Mesenchymal stem cell (in vitro differentiated cells and primary cell): ENCODE results near the gene SIPA1L3.

Source experiments
- DNase-seq: peaks from one replicate; pipeline ENCODE4 v3.0.0-alpha.2; 2013
- H2AFZ ChIP-seq: one replicate; pipeline ENCODE4 v1.6.1; 2013; ENCODE audit warnings: low read depth, mild to moderate bottlenecking, control low read depth, inconsistent platforms, low read length, moderate library complexity
- H2AK5ac ChIP-seq: 2 replicates; pipeline ENCODE4 v1.6.1; 2013; ENCODE audit warnings: low read length, moderate library complexity, mild to moderate bottlenecking, inconsistent platforms; ENCODE audit not compliant: severe bottlenecking
- H2BK120ac ChIP-seq: one replicate; pipeline ENCODE4 v1.6.1; 2013; ENCODE audit warnings: low read depth, mild to moderate bottlenecking, inconsistent platforms, low read length, moderate library complexity
- H2BK12ac ChIP-seq, 2 experiments: one replicate each; pipeline ENCODE4 v1.6.1; 2013; ENCODE audit warnings: inconsistent platforms in 2 of 2, low read length in 2 of 2, mild to moderate bottlenecking in 2 of 2, moderate library complexity in 2 of 2, control low read depth in 1 of 2
- H2BK15ac ChIP-seq: one replicate; pipeline ENCODE4 v1.6.1; 2013; ENCODE audit warnings: mild to moderate bottlenecking, low read depth, inconsistent platforms; ENCODE audit not compliant: poor library complexity, severe bottlenecking
- H2BK5ac ChIP-seq: 2 replicates; pipeline ENCODE4 v1.6.1; 2013; ENCODE audit warnings: low read depth, mild to moderate bottlenecking, low read length, control low read depth, inconsistent platforms; ENCODE audit not compliant: poor library complexity, severe bottlenecking
- H3K14ac ChIP-seq, 2 experiments: one replicate each; pipeline ENCODE4 v1.6.1; 2013; ENCODE audit warnings: inconsistent platforms in 2 of 2, low read length in 2 of 2, control low read depth in 1 of 2, mild to moderate bottlenecking in 1 of 2, moderate library complexity in 1 of 2
- H3K18ac ChIP-seq, 2 experiments: one replicate each; pipeline ENCODE4 v1.6.1; 2013; ENCODE audit warnings: inconsistent platforms in 2 of 2, low read length in 2 of 2, control low read depth in 1 of 2, low read depth in 1 of 2, mild to moderate bottlenecking in 1 of 2
- H3K23ac ChIP-seq, 2 experiments: one replicate each; pipeline ENCODE4 v1.6.1; 2013; ENCODE audit warnings: inconsistent platforms in 2 of 2, low read length in 2 of 2, mild to moderate bottlenecking in 2 of 2, moderate library complexity in 2 of 2, control low read depth in 1 of 2
- H3K27ac ChIP-seq: 2 replicates; pipeline ENCODE4 v1.5.1; 2013; ENCODE audit warnings: mild to moderate bottlenecking, moderate library complexity, low read length, control low read depth, inconsistent platforms; ENCODE audit not compliant: poor library complexity, severe bottlenecking
- H3K27me3 ChIP-seq, 2 experiments: 2 replicates each; pipeline versions ENCODE4 v1.6.1 to v1.7.0; 2013; ENCODE audit warnings: low read length in 2 of 2, mild to moderate bottlenecking in 2 of 2, moderate library complexity in 2 of 2, control low read depth in 1 of 2, inconsistent platforms in 1 of 2; ENCODE audit not compliant: control insufficient read depth in 1 of 2, insufficient read depth in 1 of 2
- H3K36me3 ChIP-seq, 2 experiments: 2 replicates each; pipeline versions ENCODE4 v1.6.1 to v1.7.0; 2013; ENCODE audit warnings: low read length in 2 of 2, control low read depth in 1 of 2, inconsistent platforms in 1 of 2, low read depth in 1 of 2, mild to moderate bottlenecking in 1 of 2; ENCODE audit not compliant: insufficient read depth in 2 of 2, control insufficient read depth in 1 of 2
- H3K4ac ChIP-seq, 2 experiments: one replicate each; pipeline ENCODE4 v1.6.1; 2013; ENCODE audit warnings: inconsistent platforms in 2 of 2, low read length in 2 of 2, mild to moderate bottlenecking in 2 of 2, moderate library complexity in 2 of 2, control low read depth in 1 of 2, low read depth in 1 of 2
- H3K4me1 ChIP-seq: 2 replicates; pipeline ENCODE4 v1.6.1; 2013; ENCODE audit warnings: low read depth, low read length, control low read depth; ENCODE audit not compliant: control insufficient read depth, insufficient read depth
- H3K4me2 ChIP-seq: 2 replicates; pipeline ENCODE4 v1.6.1; 2013; ENCODE audit warnings: low read length, mild to moderate bottlenecking, inconsistent platforms; ENCODE audit not compliant: poor library complexity, severe bottlenecking
- H3K4me3 ChIP-seq, 2 experiments: 2 replicates each; pipeline versions ENCODE4 v1.5.1 to v1.7.0; 2013; ENCODE audit warnings: low read length in 2 of 2, mild to moderate bottlenecking in 2 of 2, control low read depth in 1 of 2, low read depth in 1 of 2; ENCODE audit not compliant: insufficient read depth in 1 of 2
- H3K79me1 ChIP-seq: replicated peaks from 2 replicates; pipeline ENCODE4 v1.6.1; 2013; ENCODE audit warnings: mild to moderate bottlenecking, control low read depth, low read length, inconsistent platforms; ENCODE audit not compliant: poor library complexity, severe bottlenecking
- H3K9ac ChIP-seq: 2 replicates; pipeline ENCODE4 v1.7.0; 2013; ENCODE audit warnings: mild to moderate bottlenecking, low read length, moderate library complexity
- H3K9me3 ChIP-seq: 2 replicates; pipeline ENCODE4 v1.7.0; 2013; ENCODE audit warnings: mild to moderate bottlenecking, low read length; ENCODE audit not compliant: control insufficient read depth
- H4K8ac ChIP-seq: one replicate; pipeline ENCODE4 v1.6.1; 2013; ENCODE audit warnings: inconsistent platforms, mild to moderate bottlenecking, low read length, moderate library complexity
- H4K91ac ChIP-seq: one replicate; pipeline ENCODE4 v1.6.1; 2013; ENCODE audit warnings: mild to moderate bottlenecking, low read length, inconsistent platforms
- WGBS: methylation state at CpG from one replicate; pipeline ENCODE4 v1.1.7; 2013; ENCODE audit warnings: mixed read lengths; 5-methylcytosine and 5-hydroxymethylcytosine counted together

SIPA1L3 gene

DNA sequence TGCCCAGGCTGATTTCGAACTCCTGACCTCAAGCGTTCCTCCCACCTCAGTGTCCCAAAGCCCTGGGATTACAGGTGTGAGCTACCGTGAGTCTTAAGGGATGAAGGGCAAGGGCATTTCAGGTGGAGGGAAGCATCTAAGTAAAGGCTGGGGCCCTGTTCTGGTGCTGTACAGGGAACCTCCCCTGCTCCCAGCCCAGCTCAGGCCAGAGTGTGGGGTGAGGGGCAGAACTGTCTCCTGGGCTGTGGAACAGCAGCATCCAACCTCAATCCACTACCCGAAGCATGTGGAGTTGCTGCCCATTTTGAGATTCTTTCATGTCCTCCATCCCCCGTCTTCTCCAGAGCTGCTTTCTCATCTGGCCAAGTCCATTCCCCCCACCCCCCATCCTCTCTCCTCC is 105.3 kb downstream of the SIPA1L3 start:
- Histone ChIP-seq H2AK5ac (peak overlapping the region; percentile 54), H3K14ac (no peak overlapping the region), H3K27me3 (no peaks in the 10 kb centered on the region), H3K4ac (no peak overlapping the region), H3K27ac (no peak overlapping the region), H3K9me3 (no peaks in the 10 kb centered on the region), H2BK12ac (no peak overlapping the region), H3K4me2 (no peak overlapping the region), H4K8ac (no peak overlapping the region), H3K36me3 (peaks cover 16 to 31% of the 10 kb centered on the region in 2 experiments), H3K23ac (no peak overlapping the region), H2BK120ac (no peak overlapping the region), H3K9ac (no peak overlapping the region), H3K18ac (peak overlapping the region in 1 of 2 experiments; percentile 18), H3K4me1 (peaks cover 33% of the 10 kb centered on the region), H4K91ac (no peak overlapping the region), H3K79me1 (peaks cover 34% of the 10 kb centered on the region), H3K4me3 (no peak overlapping the region), H2BK15ac (no peak overlapping the region), H2BK5ac (no peak overlapping the region), H2AFZ (no peak overlapping the region)
- 88% methylated on average over 5 of the region's 5 CpGs for WGBS
- DNase-seq = no peak

GRCh38 chr19:38012944-38013343 is 105.9 kb downstream of the SIPA1L3 start:
- no peak overlapping the region for H3K4ac ChIP-seq
- peaks cover 38% of the 10 kb centered on the region for H3K79me1 ChIP-seq

GRCh38 chr19:38013913-38014580 is 107.0 kb downstream of the SIPA1L3 start:
- no peak overlapping the region for H3K18ac ChIP-seq
- H3K27me3 ChIP-seq = no peaks in the 10 kb centered on the region
- DNase-seq = no peak
- no peaks in the 10 kb centered on the region for H3K9me3 ChIP-seq
- no peak overlapping the region for H3K4ac ChIP-seq
- H3K4me2 ChIP-seq = no peak overlapping the region
- no peak overlapping the region for H4K91ac ChIP-seq
- no peak overlapping the region for H2BK120ac ChIP-seq
- peak overlapping the region in 1 of 2 experiments; percentile 34 for H2BK12ac ChIP-seq
- H2AK5ac ChIP-seq = peak overlapping the region; percentile 85
- peaks cover 11 to 31% of the 10 kb centered on the region in 2 experiments for H3K36me3 ChIP-seq
- H3K4me1 ChIP-seq = peaks cover 33% of the 10 kb centered on the region
- H3K4me3 ChIP-seq = no peak overlapping the region
- no peak overlapping the region for H3K9ac ChIP-seq
- H2BK5ac ChIP-seq = peak overlapping the region; percentile 84
- H4K8ac ChIP-seq = no peak overlapping the region
- no peak overlapping the region for H2AFZ ChIP-seq
- peak overlapping the region in 1 of 2 experiments; percentile 64 for H3K23ac ChIP-seq
- 96% methylated on average over 9 of the region's 11 CpGs for WGBS
- H3K79me1 ChIP-seq = peaks cover 38% of the 10 kb centered on the region
- H3K14ac ChIP-seq = no peak overlapping the region
- H3K27ac ChIP-seq = peak overlapping the region; percentile 93
- no peak overlapping the region for H2BK15ac ChIP-seq

More at GRCh38 chr19:38012944-38013343, 105.9 kb downstream of the SIPA1L3 start:
- Histone ChIP-seq H4K91ac (no peak overlapping the region), H2BK5ac (no peak overlapping the region), H2BK120ac (no peak overlapping the region), H3K18ac (no peak overlapping the region), H3K4me1 (peaks cover 34% of the 10 kb centered on the region), H2AK5ac (peak overlapping the region; percentile 57), H3K27me3 (no peaks in the 10 kb centered on the region), H3K14ac (no peak overlapping the region), H4K8ac (no peak overlapping the region), H3K23ac (no peak overlapping the region), H3K9me3 (no peaks in the 10 kb centered on the region), H3K4me3 (no peak overlapping the region), H2BK12ac (no peak overlapping the region), H2BK15ac (no peak overlapping the region), H3K27ac (peak overlapping the region; percentile 5), H3K4me2 (no peak overlapping the region), H2AFZ (no peak overlapping the region), H3K9ac (no peak overlapping the region), H3K36me3 (peaks cover 16 to 31% of the 10 kb centered on the region in 2 experiments)
- 88% methylated on average over 5 of the region's 5 CpGs for WGBS
- no peak for DNase-seq

- no peak overlapping the region for H2AK5ac ChIP-seq
- no peak overlapping the region for H2BK5ac ChIP-seq
- H3K18ac ChIP-seq = no peak overlapping the region
- no peak overlapping the region for H4K91ac ChIP-seq
- peaks cover 38% of the 10 kb centered on the region for H3K79me1 ChIP-seq
- H2AFZ ChIP-seq = no peak overlapping the region
- H3K14ac ChIP-seq = no peak overlapping the region
- no peak overlapping the region for H3K4me3 ChIP-seq
- H3K4ac ChIP-seq = no peak overlapping the region
- no peaks in the 10 kb centered on the region for H3K9me3 ChIP-seq
- no peaks in the 10 kb centered on the region for H3K27me3 ChIP-seq
- 93% methylated on average over 4 of the region's 6 CpGs for WGBS
- peak overlapping the region; percentile 59 for H3K27ac ChIP-seq
- no peak overlapping the region for H2BK12ac ChIP-seq
- peaks cover 34% of the 10 kb centered on the region for H3K4me1 ChIP-seq
- no peak overlapping the region for H4K8ac ChIP-seq
- H3K23ac ChIP-seq = no peak overlapping the region
- no peak overlapping the region for H2BK120ac ChIP-seq
- no peak overlapping the region for H3K4me2 ChIP-seq
- H3K36me3 ChIP-seq = peaks cover 6 to 28% of the 10 kb centered on the region in 2 experiments
- H3K9ac ChIP-seq = no peak overlapping the region
- no peak for DNase-seq
- H2BK15ac ChIP-seq = no peak overlapping the region
These were observed 108.2 kb downstream of the SIPA1L3 start for GRCh38 chr19:38015216-38015615.
